ENCODE measurements around the gene LAMA5.

Gene LAMA5

DNA sequence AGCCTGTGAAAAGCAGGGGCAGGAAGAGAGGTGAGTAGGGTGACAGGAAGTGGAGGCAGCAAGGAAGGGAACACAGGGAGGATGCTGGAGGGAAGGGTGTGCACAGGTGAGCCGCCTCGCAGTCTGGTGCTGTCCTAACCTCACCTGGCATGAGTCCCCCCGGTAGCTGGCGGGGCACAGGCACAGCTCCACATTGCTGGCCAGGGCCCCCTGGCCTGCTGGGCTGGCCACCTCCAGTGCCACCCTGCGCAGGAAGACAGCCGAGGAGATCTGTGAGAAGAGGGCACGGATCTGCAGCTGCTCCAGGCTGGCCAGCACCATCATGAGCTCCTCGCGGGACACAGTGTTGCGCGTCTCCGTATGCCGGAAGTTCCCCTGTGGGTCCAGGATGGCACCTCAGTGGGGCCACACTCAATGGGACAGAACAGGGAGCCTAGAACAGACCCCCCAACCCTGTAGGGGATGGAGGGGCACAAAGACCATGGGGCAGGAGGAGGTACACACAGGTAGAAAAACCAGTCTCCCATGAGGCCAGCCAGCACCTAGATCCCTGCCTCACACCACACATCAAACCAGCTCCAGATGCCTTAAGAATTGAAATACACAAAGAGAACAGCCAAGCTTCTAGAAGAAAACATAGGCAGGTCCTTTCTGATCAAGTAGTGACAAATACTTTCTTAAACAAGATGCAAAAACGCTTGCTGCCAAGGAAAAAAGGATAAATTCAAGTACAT lies 41.8 kb downstream of the LAMA5 start:
- DNase-seq, result no peak

DNA sequence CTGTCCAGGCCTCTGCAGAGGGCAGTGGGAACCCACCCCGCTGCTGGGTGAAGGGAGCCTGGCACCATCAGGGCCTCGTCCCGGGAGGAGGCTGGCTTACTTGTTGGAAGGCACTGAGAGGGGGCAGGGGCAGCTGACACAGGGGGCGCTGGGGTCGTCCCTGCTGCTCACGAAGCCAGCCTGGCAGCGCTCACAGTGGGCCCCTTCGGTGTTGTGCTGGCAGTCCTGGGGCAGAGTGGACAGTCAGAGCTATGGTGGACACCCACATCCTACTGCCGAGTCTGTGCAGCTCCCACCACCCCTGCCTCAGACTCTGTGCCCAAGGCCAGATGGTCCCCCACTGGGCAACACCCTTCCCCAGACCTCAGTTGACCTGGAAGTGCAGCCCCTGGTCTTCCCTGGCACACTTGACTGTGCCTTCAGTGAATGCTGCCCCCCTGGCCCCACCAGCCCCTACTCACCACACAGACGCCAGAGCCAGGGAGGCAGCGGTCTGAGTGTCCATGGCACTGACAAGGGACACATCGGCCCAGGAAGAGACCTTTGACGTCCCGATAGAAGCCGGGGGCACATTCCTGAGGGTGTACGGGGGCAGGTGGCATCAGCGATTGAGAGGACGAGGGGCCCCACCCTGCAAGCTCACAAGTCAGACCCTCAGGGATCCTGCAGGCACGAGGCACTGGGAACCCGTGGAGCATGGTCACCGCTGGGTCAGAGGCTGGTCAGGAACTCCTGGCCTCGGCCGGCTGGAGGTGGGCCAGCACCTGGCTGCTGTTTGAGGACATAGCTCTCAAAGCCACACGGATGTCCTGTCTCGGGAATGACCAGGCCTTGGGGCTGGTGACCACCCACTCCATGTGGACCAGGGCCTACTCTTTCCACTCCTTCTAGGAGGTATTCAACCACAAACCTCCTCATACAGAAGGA lies 42.9 kb downstream of the LAMA5 start:
- DNase-seq, result no peak

DNA sequence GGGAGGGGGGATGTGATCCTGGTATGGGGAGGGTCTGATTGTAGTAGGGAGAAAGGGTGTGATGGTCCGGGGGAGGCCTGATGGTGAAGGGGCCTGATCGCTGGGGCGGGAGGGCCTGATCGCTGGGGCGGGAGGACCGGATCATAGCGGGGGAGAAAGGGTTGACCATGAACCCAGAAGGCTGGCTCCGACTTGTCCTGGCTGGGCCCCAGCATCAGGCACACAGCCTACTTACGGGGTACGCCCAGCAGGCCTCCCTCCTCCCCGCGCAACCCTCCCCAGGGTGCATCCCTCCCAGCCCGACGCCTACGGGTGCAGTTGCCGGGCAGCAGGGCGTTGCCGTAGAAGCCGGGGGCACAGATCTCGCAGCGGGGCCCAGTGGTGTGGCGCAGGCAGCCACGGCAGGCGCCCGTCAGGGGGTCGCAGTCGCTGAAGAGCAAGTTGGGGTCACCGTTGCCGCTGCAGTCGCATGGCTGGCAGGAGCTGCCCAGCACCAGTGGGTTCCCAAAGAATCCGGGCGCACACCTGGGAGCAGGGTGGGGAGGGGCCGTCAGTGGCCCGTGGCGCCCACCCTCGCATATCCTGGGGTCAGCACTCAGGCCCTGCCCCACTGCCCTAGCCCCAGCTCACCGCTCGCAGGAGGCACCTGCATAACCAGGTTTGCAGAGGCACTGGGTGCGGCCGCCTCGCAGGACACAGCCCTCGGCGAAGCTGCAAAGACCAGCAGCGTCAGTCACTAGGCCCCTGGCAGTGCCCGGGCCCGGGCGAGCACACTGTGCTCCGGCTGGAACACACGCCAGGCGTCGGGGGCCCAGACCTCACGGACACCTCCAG lies 43.7 kb downstream of the LAMA5 start:
- DNase-seq, result no peak

DNA sequence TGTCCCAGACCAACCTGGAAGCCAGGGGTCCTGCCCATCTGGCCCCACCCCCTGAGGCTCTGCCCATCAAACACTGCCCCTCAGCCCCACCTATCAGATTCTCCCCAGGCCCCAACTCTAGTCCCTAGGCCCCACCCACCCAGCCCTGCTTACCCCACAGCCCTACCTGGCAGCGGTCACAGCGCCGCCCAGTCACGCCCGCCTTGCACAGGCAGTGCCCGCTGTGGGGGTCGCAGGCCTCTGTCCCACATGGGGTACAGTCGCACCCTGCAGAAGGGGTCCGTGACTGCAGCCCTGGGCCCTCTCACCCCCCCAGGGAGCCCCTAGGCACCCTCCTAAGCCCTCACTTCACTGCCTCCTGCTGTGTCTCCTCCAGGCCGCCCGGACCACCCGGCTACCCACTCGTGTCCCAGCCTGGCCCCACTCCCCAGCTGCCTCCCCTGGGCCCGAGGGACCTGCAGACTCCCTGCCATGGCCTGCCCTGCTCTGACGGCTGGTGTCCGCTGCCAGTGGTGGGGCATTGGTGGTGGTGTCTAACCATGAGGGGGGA lies 44.5 kb downstream of the LAMA5 start:
- DNase-seq, result no peak

DNA sequence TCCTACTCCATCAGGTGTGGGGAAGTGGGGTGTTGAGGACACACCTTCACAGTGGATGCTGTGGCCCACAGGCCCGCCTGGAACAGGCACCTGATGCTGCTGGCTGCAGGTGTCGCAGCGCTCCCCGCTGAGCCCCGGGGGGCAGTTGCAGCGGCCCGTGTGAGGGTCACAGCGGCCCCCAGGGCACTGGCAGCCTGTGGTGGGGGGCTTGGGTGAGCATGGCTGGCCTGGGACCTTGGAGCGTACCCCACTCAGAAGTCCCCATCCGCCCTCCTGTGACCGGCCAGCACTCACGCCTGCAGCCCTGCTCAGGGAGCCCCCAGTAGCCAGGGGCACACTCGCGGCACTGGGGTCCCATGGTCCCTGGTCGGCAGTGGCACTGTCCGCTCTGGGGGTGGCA lies 45.1 kb downstream of the LAMA5 start:
- no peak for DNase-seq

DNA sequence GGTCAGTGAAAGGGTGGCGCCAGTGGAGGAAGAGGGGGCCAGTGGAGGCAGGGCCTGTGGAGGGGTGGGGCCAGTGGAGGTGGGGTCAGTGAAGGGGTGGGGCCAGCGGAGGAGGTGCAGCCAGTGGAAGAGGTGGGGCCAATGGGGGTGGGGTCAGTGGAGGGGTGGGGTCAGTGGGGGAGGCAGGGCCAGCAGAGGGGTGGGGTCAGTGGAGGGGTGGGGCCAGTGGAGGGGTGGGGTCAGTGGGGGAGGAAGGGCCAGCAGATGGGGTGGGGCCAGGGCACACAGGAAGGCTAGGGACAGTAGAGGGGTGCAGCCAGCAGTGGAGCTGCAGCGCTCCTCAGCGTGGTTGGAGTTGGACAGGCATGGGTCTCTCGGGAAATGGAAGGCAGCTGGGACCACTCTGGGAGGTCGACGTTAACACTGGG lies 45.6 kb downstream of the LAMA5 start:
- DNase-seq, result no peak

DNA sequence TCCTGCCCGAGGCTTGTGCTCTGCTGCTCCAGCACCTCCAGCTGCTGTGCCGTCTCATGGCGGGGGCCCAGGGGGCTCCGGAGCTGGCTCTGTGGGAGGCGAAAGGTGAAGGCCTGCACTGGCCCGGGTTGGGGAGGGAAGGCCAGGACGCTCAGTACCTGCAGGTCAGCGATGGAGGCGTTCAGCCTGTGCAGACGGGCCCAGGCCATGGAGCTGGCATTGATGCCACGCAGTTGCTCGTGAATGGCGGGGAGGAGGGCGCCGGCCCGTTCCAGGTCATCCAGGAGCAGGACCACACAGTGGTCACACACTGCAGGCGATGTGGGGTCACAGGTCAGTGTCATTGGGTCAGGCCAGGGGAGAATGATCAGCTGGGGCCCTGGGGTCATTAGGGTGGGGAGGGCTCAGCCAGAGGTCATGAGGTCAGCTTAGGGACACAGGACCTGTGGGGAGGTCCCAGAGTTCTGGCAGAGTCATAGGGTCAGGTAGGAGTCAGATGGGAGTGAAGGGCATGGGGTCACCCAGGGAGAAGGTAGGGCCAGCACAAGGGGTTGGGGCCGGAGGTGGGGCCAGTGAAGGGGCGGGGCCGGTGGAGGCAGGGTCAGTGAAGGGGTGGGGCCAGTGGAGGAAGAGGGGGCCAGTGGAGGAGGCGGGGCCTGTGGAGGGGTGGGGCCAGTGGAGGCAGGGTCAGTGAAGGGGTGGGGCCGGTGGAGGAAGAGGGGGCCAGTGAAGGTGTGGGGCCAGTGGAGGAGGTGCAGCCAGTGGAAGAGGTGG lies 46.3 kb downstream of the LAMA5 start:
- no peak for DNase-seq

DNA sequence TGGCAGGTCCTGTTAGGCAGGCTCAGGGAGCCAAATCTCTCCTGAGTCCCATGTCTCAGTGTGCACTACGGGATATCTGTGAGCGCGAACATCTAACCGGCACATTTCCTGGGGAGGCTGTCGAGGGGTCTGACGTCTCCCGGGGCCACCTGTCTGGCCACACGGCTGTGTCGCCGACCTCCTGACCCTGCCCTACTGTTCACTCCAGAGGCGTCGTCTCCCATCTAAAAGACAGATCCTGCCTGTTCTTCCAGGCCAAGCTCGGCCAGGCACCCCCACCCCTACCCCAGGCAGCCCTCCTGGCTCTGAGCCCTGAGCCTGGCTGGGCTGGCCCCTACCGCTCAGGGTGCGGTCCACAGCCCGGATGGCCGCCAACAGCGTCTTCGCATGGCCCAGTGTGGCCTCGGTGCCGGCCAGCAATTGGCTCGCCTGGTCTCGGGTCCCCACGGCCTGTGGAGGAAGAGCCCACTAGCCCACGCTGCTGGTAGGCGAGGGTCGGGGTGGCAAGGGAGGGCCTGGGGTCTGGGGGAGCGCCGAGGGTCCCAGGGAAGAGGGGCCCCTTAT lies 47.7 kb downstream of the LAMA5 start:
- no peak for DNase-seq

DNA sequence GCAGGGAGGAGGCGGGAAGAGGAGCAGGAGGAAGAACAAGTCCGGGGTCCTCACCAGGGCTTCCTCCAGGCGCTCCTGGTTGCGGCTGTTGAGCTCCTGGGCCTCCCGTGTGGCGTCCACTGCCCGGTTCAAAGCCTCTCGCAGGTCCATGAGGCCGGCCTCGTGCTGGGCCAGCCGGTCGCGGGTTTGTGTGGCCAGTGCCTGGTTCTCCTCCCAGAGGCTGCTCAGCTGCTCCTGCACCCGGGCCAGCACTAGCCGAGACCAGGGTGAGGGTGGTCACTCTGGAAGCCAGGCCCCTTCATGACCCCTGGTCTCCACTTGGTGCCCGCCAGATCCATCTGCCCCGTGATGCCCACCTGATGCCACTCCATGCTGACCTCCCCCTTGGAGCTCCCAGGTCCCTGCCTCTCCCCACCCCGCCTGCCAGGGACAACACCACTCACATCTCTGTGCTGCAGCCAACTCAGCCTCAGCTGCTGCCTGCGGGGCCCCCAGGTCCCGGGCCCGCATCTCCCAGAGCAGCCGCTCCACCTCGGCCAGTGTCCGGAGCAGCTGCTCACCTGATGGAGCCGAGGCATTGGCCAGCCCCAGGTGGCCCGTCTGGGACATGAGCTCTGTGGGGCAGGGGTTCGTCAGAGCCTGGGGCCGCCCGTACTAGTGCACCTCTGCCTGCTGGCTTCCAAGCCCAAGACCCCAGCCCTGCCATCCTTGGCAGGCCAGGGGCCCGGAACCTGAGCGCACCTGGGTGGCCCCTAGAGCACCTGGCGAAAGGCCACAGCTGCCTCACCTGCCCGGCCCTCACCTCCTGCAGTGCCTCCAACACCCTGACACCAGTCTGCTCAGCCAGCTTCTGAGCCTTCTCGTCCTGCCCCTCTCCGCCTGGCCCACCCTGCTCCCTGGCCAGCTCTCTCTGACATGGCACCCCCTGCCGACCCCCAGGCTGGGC lies 48.4 kb downstream of the LAMA5 start:
- DNase-seq, result no peak

DNA sequence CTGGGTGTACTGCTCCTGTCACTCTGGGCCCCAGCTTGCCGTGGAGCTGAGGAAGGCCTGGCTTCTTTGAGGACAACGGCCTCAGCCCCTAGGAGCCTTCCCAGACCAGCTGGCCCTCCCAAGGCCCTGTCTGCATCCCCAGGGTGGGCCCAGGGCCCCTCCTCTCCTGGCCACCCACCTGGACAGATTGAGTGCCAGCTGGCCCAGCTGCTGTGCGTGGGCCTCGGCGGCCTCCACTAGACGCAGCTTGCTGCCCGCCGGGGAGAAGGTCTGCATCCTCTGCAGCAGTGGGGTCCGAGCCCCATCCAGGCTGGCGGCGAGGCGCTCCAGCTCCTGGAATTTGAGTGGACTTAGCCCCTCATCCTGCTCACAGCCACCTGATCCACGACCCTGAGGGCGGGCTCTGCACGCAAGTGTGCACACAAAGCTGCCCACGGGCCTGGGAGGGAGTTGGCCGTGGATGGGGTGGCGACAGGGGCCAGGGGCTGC lies 49.9 kb downstream of the LAMA5 start:
- no peak for DNase-seq

DNA sequence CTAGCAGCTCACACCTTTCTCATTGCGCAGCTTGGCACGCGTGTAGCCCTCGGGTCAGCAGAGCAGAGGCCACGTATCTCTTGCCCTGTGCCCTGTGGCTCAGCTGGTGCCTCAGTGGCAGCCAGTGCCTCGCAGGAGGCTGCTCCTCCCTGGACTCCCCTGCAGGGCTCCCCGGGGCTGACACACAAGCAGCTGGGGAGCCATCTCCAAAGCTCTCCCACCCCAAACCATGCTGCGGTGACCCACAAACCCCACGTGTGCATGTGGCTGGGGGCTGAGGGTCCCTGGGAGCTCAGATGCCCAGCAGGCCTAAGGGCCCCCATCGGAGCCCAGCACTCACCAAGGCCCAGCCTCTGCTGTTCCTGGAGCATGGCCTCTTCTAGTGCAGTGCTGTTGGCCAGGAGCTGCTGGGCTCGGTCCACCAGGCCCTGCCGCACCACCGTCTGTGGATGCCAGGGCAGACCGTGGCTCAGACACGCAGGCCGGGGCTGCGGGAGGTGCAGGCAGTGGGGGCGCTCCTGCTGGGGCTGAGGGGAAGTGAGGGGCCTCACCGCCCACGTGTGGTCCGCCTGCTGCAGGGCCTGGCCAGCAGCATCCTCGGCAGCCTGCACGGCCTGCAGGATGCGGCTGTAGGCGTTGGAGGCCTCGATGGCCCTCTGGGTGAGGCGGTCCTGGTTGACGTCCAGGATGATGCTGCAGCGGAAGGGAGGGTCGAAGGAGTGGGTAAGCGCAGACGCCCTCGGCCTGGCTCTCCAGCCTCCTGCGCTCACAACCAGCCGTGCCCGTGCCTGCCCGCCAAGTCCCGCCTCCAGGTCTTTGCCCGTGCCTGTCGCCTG lies 50.6 kb downstream of the LAMA5 start:
- DNase-seq, result no peak

DNA sequence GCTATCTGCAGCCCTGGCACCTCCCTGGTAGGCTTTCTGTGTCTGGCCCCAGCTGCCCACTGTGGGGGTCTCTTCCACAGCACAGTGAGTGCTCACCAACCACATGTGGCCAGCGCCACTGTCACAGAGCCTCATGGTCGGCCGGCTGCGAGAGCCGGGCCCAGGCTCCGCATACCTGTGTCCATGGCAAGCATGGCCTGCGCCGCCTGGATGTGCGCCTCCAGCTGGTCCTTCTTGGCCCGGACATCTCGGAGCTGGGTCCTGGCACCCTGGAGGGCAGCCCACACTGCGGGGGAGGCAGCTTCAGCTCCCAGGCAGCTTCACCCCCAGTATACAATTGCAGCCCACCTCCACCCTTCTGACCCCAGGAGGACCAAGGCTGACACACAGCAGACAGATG lies 51.3 kb downstream of the LAMA5 start:
- no peak for DNase-seq

DNA sequence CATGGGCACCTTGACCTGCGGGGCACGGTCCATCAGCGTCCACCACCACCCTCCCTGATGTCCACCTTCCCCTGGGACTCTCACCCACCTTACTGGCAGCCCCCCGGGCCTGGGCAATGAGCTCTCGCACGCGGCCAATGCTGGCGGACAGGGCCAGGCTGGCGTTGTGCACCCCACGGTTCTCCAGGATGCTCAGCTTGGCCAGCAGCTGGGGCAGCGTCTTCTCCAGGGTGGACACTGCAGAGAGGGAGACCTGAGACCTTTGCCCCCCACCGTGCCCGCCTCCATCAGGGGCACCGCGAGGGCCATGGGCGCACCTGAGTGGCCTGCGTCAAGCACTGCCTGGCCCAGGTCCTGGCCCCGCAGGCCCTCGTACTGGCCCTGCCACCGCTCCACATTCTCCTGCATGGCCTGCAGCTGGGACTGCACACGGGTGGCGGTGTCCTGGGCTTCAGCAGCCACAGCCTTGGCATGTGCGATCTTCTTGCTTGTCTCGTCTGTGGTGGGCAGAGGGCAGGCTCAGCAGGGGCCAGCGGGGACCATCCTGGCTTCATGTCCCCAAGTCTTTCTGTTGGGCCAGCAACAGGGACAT lies 52.3 kb downstream of the LAMA5 start:
- no peak for DNase-seq

DNA sequence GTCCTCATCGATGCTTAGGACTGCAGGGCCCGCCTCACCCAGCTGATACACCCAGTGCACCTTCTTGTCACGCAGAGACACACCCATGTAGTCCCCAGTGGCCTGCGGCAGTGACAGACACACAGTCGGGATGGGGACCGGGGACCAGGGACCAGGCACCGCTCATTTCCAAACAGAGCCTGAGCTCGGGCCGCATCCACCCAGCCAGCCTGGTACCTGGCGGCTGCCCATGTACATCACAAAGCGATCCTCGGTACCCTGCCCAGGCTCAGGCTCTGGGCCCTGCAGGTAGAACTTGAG lies 52.8 kb downstream of the LAMA5 start:
- DNase-seq, result no peak

DNA sequence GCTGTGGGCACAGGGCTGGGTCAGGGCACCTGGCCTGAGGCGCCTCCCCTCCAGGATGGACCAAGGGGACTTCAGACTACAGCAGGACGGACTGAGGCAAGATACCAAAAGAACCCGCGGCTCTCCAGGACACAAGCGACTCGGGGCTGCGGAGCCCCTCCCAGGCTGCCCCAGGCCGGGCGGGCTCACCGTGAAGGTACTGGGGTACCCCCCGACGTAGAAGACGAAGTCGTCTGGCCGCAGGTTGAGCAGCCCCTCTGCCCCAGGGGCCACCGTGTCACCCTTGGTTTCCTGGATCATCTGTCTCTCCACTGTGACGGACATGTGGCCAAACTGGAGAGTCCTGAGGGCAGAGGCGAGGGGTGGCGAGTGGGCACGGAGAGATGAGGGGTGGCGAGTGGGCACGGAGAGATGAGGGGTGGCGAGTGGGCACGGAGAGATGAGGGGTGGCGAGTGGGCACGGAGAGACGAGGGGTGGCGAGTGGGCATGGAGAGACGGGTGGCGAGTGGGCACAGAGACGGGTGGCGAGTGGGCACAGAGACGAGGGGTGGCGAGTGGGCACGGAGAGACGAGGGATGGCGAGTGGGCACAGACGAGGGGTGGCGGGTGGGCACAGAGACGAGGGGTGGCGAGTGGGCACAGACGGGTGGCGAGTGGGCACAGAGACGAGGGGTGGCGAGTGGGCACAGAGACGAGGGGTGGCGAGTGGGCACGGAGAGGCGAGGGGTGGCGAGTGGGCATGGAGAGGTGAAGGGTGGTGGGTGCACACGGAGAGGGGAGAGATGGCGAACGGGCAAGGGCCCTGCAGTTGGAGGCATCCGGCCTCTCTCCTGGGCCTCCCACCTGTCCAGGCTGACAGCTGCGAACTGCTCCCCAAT lies 53.4 kb downstream of the LAMA5 start:
- no peak for DNase-seq

DNA sequence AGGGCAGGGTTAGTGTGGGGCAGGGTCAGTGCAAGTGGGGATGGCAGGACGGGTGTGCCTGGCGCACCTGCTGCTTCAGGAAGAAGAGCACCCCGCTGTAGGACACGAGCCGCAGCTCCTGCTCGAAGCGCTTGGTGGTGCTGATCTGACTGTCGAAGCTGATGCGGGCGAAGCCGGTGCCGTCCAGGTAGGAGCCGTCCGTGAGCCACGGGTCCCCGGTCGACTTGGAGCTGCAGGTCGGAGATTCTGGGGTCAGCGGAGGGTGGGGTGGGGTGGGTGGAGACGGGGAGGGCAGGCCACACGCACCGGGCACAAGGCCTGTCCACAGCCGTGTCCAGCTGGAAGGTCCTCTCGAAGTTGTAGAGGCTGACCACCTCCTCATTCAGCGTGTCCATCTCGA lies 54.1 kb downstream of the LAMA5 start:
- no peak for DNase-seq

DNA sequence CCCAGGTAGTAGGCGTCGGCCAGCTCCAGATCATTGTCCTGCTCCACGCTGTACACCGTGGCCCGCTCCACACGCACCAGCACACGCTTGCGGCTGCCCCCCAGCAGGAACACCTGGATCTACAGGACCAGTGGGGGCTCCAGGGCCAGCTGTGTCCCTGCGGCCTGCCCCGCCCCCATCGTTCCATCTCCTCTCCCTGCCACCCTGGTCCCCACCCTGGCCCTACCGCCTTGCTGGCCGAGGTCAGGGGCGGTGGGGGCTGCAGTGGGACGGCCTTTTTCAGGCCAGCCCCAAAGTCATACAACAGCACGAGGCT lies 54.5 kb downstream of the LAMA5 start:
- DNase-seq, result no peak
